Measurements from ENCODE around the gene NDUFV1.
A peak's percentile ranks its signal among the peaks of the same experiment; 100 is the strongest.
"Not testable (repeated sequence)": the region's sequence is repeated elsewhere in the genome, so short reads cannot be mapped to it uniquely, and the experiment has no call there.

The NDUFV1 gene

DNA sequence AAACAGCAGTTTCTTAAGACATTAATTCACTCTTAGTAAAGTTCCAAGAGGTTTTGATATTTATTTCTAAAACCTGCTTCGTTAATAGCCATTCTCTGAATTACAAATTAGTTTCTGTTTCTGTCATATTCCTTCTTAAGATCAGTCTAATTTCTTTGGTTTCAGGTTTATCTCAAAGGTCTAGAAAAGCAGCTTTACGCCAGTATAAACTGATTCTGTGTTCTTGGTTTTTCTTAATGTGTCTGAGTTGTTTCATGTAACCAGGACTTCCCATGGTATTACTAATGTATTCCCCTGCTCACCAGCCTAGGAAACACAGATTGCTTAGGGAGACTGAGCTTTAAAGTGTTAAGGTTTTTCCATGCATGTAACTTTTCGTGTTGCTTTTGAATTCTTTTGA lies 50.6 kb downstream of the NDUFV1 start:
- peak; percentile 56 for DNase-seq

DNA sequence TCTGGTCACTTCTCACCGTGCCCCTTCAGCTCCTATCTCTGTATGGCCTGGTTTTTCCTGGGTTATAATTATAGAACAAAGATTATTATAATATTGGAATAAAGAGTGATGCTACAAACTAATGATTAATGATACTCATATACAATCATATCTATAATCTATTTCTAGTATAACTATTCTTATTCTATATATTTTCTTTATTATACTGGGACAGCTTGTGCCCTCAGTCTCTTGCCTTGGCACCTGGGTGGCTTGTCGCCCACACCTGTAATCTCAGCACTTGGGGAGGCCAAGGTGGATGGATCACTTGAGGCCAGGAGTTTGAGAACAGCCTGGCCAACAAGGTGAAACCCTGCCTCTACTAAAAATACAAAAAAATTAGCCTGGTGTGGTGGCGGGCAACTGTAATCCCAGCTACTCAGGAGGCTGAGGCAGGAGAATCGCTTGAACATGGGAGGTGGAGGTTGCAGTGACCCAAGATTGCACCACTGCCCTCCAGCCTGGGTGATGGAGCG lies 53.0 kb downstream of the NDUFV1 start:
- not testable (repeated sequence) for DNase-seq

GRCh38 chr11:67660752-67661151 lies 54.0 kb downstream of the NDUFV1 start:
- DNase-seq: not testable (repeated sequence)

Measured in activated CD4-positive, alpha-beta T cell treated with anti-CD3 and anti-CD28 coated beads, Interleukin-10, Interleukin-2, amounts not matched to agents 100 ng/mL and 50 ng/mL, durations not matched to agents 16 hours and 8 hours (primary cell).